GM12873 (cell line): ENCODE data around the gene SIX5.

ENCODE experiments used
- TF ChIP-seq, protein P1 (sequence below): IDR thresholded peaks from 2 replicates; pipeline ENCODE4 v1.5.1; 2012; ENCODE audit warnings: low read depth, mild to moderate bottlenecking, moderate library complexity, low read length, control low read depth; ENCODE audit not compliant: insufficient read depth; ENCODE audit errors: missing control alignments

SIX5 gene

DNA sequence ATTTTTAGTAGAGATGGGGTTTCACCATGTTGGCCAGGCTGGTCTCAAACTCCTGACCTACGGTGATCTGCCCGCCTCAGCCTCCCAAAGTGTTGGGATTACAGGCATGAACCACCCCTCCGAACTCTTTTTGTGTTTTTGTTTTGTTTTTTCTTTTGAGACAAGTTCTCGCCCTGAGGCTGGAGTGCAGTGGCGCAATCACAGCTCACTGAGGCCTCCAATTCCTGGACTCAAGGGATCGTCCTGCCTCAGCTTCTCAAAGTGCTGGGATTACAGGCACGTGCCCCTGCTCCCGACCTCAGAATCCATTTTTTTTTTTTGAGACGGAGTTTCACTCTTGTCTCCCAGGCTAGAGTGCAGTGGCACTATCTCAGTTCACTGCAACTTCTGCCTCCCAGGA is 11.4 kb downstream of the SIX5 start:
- TF ChIP-seq, protein P1, sequence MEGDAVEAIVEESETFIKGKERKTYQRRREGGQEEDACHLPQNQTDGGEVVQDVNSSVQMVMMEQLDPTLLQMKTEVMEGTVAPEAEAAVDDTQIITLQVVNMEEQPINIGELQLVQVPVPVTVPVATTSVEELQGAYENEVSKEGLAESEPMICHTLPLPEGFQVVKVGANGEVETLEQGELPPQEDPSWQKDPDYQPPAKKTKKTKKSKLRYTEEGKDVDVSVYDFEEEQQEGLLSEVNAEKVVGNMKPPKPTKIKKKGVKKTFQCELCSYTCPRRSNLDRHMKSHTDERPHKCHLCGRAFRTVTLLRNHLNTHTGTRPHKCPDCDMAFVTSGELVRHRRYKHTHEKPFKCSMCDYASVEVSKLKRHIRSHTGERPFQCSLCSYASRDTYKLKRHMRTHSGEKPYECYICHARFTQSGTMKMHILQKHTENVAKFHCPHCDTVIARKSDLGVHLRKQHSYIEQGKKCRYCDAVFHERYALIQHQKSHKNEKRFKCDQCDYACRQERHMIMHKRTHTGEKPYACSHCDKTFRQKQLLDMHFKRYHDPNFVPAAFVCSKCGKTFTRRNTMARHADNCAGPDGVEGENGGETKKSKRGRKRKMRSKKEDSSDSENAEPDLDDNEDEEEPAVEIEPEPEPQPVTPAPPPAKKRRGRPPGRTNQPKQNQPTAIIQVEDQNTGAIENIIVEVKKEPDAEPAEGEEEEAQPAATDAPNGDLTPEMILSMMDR = no peak

DNA sequence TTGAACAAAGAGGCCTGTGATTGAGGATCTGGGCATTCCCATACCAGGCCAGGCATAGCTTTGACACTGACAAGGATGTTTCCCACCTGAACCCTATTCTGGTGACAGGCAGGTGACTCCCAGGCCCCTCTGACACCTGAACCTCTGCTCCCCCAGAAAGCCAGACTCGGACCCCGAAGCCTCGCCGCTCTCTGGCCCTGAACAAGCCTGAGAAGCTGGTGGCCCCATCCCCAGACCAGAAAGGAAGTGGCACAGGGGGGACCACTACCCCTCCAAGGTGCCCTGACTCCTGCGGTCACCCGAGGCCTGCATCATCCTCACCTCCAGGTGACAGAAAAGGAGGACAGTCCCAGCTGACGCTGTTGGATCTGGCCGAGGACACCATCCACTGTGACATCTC is 14.7 kb downstream of the SIX5 start:
- TF ChIP-seq, protein P1 = no peak

DNA sequence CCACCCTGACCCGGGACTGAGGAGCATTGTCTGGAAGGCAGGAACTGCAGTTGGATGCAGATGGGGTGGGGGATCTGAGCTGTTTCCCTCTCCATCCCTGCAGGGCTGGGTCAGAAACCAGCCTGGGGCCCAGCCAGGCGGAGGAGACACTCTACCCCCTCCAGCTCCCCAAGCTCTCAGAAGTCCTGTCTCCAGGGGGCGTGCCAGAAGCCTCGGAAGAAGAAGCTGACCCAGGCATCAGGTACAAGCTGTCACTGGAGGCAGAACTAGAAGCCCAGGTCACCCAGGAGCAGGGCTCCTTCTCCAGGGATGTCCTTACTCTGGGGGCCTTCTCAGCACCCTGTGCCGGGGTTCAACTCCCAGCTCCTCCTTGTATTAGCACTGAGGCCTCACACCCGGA is 15.5 kb downstream of the SIX5 start:
- TF ChIP-seq, protein P1 = peak; percentile 10

DNA sequence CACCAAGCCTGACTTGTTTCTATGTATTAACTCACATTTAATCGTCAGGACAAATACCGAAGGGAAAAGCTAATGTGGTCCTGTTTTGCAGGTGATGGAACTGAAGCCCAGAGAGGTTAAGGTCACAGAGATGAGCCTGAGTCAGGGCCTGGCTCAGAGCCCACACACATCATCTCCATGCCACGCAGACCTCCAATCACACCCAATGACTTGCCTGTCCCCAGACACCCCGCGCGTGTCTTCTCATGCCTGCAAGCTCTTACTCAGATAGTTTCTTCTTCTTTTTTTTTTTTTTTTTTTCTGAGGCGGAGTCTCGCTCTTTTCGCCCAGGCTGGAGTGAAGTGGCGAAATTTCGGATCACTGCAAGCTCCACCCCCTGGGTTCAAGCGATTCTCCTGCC is 16.4 kb downstream of the SIX5 start:
- TF ChIP-seq, protein P1 = no peak

DNA sequence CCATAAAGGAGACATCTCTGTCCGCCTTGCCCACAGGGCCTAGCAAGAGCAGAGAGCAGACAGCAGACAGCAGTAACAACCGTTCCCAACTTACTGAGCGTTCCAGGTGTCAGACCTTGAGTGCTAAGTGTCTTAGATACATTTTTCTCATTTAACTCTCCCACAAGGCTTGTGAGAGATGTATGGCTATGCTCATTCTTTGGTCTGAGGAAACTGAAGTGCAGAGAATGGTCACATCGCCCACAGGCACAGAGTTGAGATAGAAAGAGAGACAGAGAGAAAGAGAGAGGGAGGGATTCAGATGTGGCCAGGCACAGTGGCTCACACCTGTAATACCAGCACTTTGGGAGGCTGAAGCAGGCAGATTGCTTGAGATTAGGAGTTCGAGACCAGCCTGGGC is 21.5 kb downstream of the SIX5 start:
- TF ChIP-seq, protein P1 = no peak

DNA sequence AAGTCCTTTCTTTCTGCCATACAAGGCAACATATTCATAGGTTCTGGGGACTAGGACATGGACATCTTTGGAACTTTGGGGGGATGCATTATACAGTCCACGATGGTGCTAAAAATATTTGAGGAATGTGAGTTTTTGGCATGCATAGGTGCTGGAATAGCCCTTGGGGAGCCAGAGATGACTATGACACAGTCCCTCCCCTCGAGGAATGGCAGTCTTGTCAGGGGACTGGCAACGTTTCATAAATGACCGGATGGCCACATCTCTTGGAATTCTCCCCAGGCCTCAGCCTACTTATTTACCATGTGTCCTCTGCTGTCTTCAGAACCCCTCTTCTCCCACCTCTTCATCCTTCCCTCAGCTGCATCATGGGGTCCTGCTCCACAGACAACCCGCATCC is 22.2 kb downstream of the SIX5 start:
- TF ChIP-seq, protein P1 = no peak

DNA sequence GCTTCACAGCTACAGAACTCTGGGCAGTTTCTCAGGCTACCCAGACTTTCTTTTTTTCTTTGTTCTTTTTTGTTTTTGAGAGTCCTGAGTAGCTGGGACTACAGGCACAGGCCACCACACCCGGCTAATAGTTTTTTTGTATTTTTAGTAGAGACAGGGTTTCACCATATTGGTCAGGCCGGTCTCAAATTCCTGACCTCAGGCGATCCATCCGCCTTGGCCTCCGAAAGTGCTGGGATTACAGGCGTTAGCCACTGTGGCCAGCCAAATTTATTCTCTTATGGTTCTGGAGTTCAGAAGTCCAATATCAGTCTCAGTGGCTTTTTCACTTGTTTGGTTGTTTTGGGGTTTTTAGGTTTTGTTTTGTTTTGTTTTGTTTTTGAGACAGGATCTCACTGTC is 23.4 kb downstream of the SIX5 start:
- TF ChIP-seq, protein P1 = no peak

DNA sequence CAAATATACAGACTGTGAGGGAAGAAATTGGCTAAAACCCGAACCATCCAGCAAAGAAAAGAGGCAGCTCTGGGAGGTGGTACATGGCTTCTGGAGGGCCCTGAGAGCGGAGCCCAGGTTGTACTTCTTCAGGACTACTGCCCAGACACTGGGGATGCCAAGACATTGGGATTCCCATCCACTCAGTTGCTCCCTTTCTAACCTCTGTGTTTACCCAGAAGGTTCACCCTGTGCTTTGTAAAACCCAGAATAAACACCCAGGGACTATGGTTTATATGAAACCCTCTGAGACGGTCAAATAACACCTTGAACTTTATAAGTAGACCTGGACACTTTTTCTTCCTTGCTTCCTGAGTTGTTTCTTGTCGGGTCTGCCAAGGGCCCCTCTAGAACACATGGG is 26.1 kb downstream of the SIX5 start:
- TF ChIP-seq, protein P1 = no peak
